Measurements from ENCODE around the gene ARHGEF26. TPM values are rescaled to one million over a fixed set of nuclear protein-coding genes. Genes with fewer than 3 reads are reported as not detected.

ARHGEF26 gene
- total RNA-seq, 1 experiment from 2014 or later = 7.2 TPM

DNA sequence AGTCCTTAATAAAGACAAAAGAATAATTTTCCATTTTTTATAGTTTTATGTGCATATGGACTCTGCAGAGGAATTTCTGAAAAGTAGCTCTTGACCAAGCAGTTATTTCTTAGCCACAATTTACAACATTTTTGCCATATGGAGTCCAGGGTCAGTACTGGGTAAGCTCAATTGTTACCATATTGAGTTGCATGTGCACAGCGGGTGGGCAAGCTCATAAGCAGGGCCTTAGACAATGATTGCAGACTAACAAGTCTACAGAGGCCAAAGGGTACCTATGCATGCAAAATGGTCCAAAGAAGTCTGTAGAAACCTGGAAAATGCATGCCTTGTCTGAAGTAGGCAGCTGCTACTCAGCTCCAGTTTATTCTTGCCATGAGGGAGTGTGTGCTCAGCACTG is 19.0 kb upstream of the ARHGEF26 start:
- Histone ChIP-seq H3K27me3 (ENCODE audit: insufficient read depth, low read length) (no peaks in the 10 kb centered on the region), H4K20me1 (ENCODE audit: insufficient read depth) (no peaks in the 10 kb centered on the region), H2AFZ (ENCODE audit: low read depth, low read length, poor library complexity, severe bottlenecking) (no peak overlapping the region), H3K79me2 (ENCODE audit: insufficient read depth, low read length) (no peaks in the 10 kb centered on the region), H3K9me3 (ENCODE audit: control insufficient read depth in 1 of 2, insufficient read depth in 1 of 2, low read depth in 1 of 2, low read length in 2 of 2) (no peaks in the 10 kb centered on the region), H3K4me1 (ENCODE audit: control insufficient read depth in 1 of 2, insufficient read depth in 2 of 2, low read length in 2 of 2) (peaks cover 0 to 3% of the 10 kb centered on the region in 2 experiments; a peak in 1 of 4 replicates), H3K27ac (ENCODE audit: low read depth, low read length) (no peak overlapping the region), H3K36me3 (ENCODE audit: control insufficient read depth in 1 of 2, insufficient read depth in 2 of 2, low read length in 2 of 2) (no peaks in the 10 kb centered on the region), H3K9me2 (ENCODE audit: insufficient read depth) (no peaks in the 10 kb centered on the region), H3K4me2 (ENCODE audit: low read length) (no peak overlapping the region), H3K4me3 (replicated peaks in 1 of 2; ENCODE audit: low read depth in 1 of 2, low read length in 2 of 2) (no peak overlapping the region), H3K9ac (ENCODE audit: low read length) (no peak overlapping the region)
- TF ChIP-seq CEBPB (IDR thresholded peaks at IDR 0.05; ENCODE audit: low read depth) = no peak
- TF ChIP-seq EZH2 (IDR thresholded peaks at IDR 0.05) = no peak
- no peak for TF ChIP-seq ATF3 (IDR thresholded peaks at IDR 0.05)
- TF ChIP-seq TCF7L2 (IDR thresholded peaks at IDR 0.05; ENCODE audit: borderline replicate concordance, extremely low read depth, insufficient read depth, insufficient read length) = no peak
- TF ChIP-seq ZNF274 (IDR thresholded peaks at IDR 0.05; ENCODE audit: low read depth, low read length) = no peak
- no peak for TF ChIP-seq ZBTB33 (IDR thresholded peaks at IDR 0.05; ENCODE audit: extremely low read depth, insufficient replicate concordance, low read length)
- ATAC-seq (no peak), DNase-seq (ENCODE audit: low read depth, low spot score) (no peak)
- ChIA-PET POLR2A (interaction anchor here (1.7 kb wide), 1 partner anchor 15 kb away, joined by 3 read pairs; no protein-coding TSS in a partner anchor), CTCF (no interaction called here), RAD21 (ENCODE audit: low non-redundant PET in 1 of 2, low total read pairs in 2 of 2, uncharacterized antibody in 2 of 2, unreplicated experiment in 2 of 2) (no interaction called here)
- intact Hi-C loops (cut with micrococcal nuclease) = no loop called here
- no TSS peak for BruUV-seq (replicated peaks)

Data from HCT116 (cell line).